Spleen (tissue), 11 donors: Measurements from ENCODE around the gene PAPOLB. TPM values are rescaled to one million over a fixed set of nuclear protein-coding genes. Genes with fewer than 3 reads are reported as not detected.

Experiments used
- DNase-seq: peaks from one replicate; pipeline ENCODE4 v3.0.0-alpha.2; 2020
- H3K27ac ChIP-seq, 8 donors: fragments of 200-600 bp; sonication (generic) in 7 of 8; 1 replicate in 4 of 8; 2 replicates in 4 of 8; pipeline versions ENCODE4 v1.5.0 to v1.8.0; 2016 to 2021; ENCODE audit warnings: inconsistent platforms in 4 of 8, mild to moderate bottlenecking in 4 of 8, moderate library complexity in 1 of 8
- H3K27me3 ChIP-seq, 7 donors: fragments of 200-600 bp; sonication (generic) in 6 of 7; replicated peaks in 1 of 7; 1 replicate in 4 of 7; 2 replicates in 3 of 7; pipeline versions ENCODE4 v1.5.0 to v1.8.0; 2016 to 2021; ENCODE audit warnings: inconsistent platforms in 3 of 7, mild to moderate bottlenecking in 1 of 7
- H3K36me3 ChIP-seq, 6 donors: fragments of 200-600 bp; sonication (generic) in 5 of 6; 1 replicate in 4 of 6; 2 replicates in 2 of 6; pipeline versions ENCODE4 v1.5.0 to v1.8.0; 2016 to 2021; ENCODE audit warnings: inconsistent platforms in 2 of 6
- H3K4me1 ChIP-seq, 6 donors: fragments of 200-600 bp; sonication (generic) in 5 of 6; 1 replicate in 3 of 6; 2 replicates in 3 of 6; pipeline versions ENCODE4 v1.5.0 to v1.8.0; 2016 to 2021; ENCODE audit warnings: inconsistent platforms in 3 of 6
- H3K4me3 ChIP-seq, 8 donors: fragments of 200-600 bp; sonication (generic) in 7 of 8; 1 replicate in 4 of 8; 2 replicates in 4 of 8; pipeline versions ENCODE4 v1.5.0 to v1.8.0; 2016 to 2021; ENCODE audit warnings: inconsistent platforms in 4 of 8, mild to moderate bottlenecking in 4 of 8, moderate library complexity in 2 of 8
- H3K9me3 ChIP-seq, 8 donors: fragments of 200-600 bp; sonication (generic) in 7 of 8; 1 replicate in 4 of 8; 2 replicates in 4 of 8; pipeline versions ENCODE4 v1.5.0 to v1.8.0; 2016 to 2021; ENCODE audit warnings: inconsistent platforms in 4 of 8
- POLR2A ChIP-seq, 3 donors: fragments of 450-650 bp; IDR thresholded peaks; one replicate each; pipeline ENCODE4 v1.5.1; 2017; ENCODE audit warnings: antibody characterized with exemption in 3 of 3, mild to moderate bottlenecking in 1 of 3
- POLR2AphosphoS5 ChIP-seq, 3 donors: sonication (generic); formaldehyde crosslinking; IDR thresholded peaks; one replicate each; pipeline ENCODE4 v1.5.1; 2017; ENCODE audit warnings: antibody characterized with exemption in 3 of 3
- WGBS, 5 donors: extraction: QIAGEN DNeasy Blood & Tissue Kit in 3 of 5; methylation state at CpG; one replicate each; pipeline versions ENCODE4 v1.1.5 to v1.1.7; 2013 to 2018; 5-methylcytosine and 5-hydroxymethylcytosine counted together
- intact Hi-C: fragments of 100-400 bp; cut with DNase I; formaldehyde crosslinking; loops from one replicate; pipeline ENCODE4 v1.15.0; 2023; ENCODE audit warnings: low total_unique reads
- polyA plus RNA-seq, 3 donors: library from polyadenylated mRNA; stranded (reverse); fragments of 200-250 nt; gene quantifications; one replicate each; pipeline ENCODE4 v1.2.1, GENCODE V29; 2013
- total RNA-seq, 7 donors: library from RNA; depleted of rRNA in 3 of 7; stranded (reverse); fragments of >200 nt in 3 of 7; fragmentation: NEBNext Ultra II Directional in 4 of 7; extraction: Animal tissue kit (Norgen Biotek cat#: 25700) in 4 of 7; gene quantifications; one replicate each; pipeline versions ENCODE4 v1.1.0 to v1.2.1, GENCODE V29; 2016 to 2021
- TF ChIP-seq, protein P1 (sequence below), 11 experiments: fragments of 200-600 bp in 7 of 11; fragments of 450-650 bp in 4 of 11; sonication (generic) in 4 of 11; IDR thresholded peaks in 8 of 11; conservative IDR thresholded peaks in 3 of 11; 1 replicate in 7 of 11; 2 replicates in 4 of 11; pipeline versions ENCODE4 v1.4.0 to v1.8.0; 2016 to 2021; ENCODE audit warnings: antibody characterized with exemption in 11 of 11, inconsistent platforms in 4 of 11, mild to moderate bottlenecking in 1 of 11
- donor health status: healthy with polysubstance abuse.
- donor health status: DM: no; HTN: no; CAD: no; lungs with moderate emphysema.
- donor health status: DM: no; HTN: no; CAD: no.
- donor health status: Bipolar disorder and iron deficiency.
- donor health status: healthy.
- donor health status: DM: no; HTN: no; CAD: no.
- donor health status: DM: yes; HTN: yes; CAD: no.

PAPOLB gene
- total and polyA plus RNA-seq, 10 donors: 0.15 to 0.34 (median 0.26) TPM; not detected in 7

DNA sequence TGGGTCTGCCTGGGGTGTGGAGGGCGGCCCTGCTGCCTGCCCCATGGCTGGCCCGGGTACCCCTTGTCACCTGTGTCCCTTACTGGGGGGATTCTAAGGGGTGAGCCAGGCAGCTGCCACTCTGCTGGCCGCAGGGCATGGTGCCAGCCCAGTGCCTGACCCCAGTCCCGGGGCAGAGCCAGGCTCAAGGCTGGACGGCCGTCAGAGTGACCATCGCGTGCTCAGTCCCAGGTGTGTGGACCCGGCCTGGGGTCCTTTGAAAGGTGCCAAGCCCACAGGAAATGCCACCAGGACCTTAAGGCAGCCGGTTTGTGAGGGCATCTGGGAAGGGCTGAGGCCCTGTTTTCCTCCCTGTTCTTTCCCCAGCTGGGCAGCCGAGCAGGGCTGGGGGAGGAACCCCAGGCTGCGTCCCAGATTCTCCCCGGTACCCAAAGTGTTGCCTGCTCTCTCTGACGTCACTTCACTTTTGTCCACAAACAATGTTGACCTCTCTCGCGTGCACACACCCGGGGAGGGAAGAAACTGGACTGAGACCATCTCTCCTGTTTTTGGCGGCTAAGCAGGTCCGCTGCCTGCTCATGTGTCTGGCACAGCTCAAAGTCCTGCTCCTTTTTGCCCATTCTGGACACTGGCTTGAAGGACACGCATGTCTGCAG, 37.6 kb downstream of the PAPOLB start:
- H3K4me1 ChIP-seq: peaks cover 0 to 13% (median 0%) of the 10 kb centered on the region in 6 donors
- H3K9me3 ChIP-seq: no peaks in the 10 kb centered on the region
- intact Hi-C loops: no loop called here
- TF ChIP-seq, protein P1, sequence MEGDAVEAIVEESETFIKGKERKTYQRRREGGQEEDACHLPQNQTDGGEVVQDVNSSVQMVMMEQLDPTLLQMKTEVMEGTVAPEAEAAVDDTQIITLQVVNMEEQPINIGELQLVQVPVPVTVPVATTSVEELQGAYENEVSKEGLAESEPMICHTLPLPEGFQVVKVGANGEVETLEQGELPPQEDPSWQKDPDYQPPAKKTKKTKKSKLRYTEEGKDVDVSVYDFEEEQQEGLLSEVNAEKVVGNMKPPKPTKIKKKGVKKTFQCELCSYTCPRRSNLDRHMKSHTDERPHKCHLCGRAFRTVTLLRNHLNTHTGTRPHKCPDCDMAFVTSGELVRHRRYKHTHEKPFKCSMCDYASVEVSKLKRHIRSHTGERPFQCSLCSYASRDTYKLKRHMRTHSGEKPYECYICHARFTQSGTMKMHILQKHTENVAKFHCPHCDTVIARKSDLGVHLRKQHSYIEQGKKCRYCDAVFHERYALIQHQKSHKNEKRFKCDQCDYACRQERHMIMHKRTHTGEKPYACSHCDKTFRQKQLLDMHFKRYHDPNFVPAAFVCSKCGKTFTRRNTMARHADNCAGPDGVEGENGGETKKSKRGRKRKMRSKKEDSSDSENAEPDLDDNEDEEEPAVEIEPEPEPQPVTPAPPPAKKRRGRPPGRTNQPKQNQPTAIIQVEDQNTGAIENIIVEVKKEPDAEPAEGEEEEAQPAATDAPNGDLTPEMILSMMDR (IDR thresholded peaks at IDR 0.05 in 8 of 11, conservative IDR thresholded peaks at IDR 0.05 in 3 of 11): no peak
- TF ChIP-seq POLR2AphosphoS5 (IDR thresholded peaks at IDR 0.05): no peak
- TF ChIP-seq POLR2A (IDR thresholded peaks at IDR 0.05): no peak
- WGBS, 5 donors: 75 to 89% (median 82%) methylated on average over 18 to 20 of the region's 20 CpGs
- H3K27ac ChIP-seq: no peak overlapping the region
- H3K36me3 ChIP-seq: no peaks in the 10 kb centered on the region
- H3K4me3 ChIP-seq: no peak overlapping the region
- H3K27me3 ChIP-seq: peaks cover 0 to 46% (median 0%) of the 10 kb centered on the region in 7 donors
- DNase-seq: peak; percentile 64

DNA sequence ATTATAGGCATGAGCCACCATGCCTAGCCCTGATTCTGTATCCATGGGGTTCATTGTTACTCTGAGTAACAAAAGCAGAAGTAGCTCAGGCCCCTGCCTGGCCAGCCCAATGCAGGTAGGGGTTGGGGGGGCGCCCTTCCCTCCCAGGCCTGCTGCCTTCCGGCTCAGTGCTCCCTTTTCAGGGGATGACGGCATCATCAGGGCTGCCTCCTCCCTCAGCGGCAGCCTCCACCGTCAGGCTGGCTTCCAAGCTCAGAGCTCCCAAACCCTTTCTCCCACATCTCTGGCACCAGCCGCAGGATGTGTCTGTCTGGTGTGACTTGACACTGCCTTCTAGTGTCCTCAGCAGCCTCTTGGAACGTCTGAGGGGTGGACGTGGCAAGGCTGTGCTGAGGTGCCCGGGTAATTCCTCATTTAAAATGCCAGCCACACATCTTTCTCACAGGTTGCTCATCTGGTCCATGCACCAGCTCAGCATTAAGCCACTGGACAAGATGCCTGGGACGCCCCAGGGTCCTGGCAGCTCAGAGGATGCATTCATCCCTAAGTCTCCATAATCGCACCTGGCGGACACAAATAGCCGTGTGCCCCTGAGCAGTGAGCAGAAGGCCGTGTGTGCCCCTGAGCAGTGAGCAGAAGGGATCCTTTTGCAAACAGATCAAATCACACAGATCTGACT, 38.2 kb downstream of the PAPOLB start:
- 55 to 73% (median 62%) methylated on average over 10 to 14 of the region's 14 CpGs for WGBS, 5 donors

DNA sequence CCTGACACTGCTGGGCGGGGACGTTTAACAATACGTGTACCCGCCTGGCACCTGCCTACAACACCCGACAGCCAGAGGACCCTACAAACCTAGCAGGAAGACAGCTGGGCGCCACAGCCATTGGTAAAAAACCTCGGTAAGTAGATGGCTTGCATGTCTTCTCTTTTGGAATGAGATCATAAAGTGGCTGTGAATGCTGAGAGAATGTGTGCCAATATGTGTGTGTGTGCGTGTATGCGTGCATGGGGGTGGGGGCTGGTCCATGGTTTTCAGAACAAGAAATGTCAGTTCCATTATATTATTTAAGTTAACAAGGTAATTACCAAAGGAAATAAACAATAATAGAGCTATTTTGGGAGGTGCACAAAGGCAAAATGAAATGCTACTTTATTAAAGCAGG, 39.2 kb downstream of the PAPOLB start:
- no peak overlapping the region for H3K4me3 ChIP-seq
- peaks cover 0 to 59% (median 6%) of the 10 kb centered on the region in 7 donors for H3K27me3 ChIP-seq
- TF ChIP-seq, protein P1 (IDR thresholded peaks at IDR 0.05 in 8 of 11, conservative IDR thresholded peaks at IDR 0.05 in 3 of 11): no peak
- TF ChIP-seq POLR2AphosphoS5 (IDR thresholded peaks at IDR 0.05) (no peak), POLR2A (IDR thresholded peaks at IDR 0.05) (no peak)
- H3K9me3 ChIP-seq: no peaks in the 10 kb centered on the region
- no peaks in the 10 kb centered on the region for H3K36me3 ChIP-seq
- peaks cover 0 to 13% (median 0%) of the 10 kb centered on the region in 6 donors for H3K4me1 ChIP-seq
- intact Hi-C loops: no loop called here
- 82 to 89% (median 86%) methylated on average over 9 of the region's 9 CpGs for WGBS, 5 donors
- no peak overlapping the region for H3K27ac ChIP-seq
- no peak for DNase-seq

More for the DNA sequence above, 38.2 kb downstream of the PAPOLB start:
- DNase-seq: peak; percentile 56
- intact Hi-C loops: no loop called here
- Histone ChIP-seq H3K9me3 (no peaks in the 10 kb centered on the region), H3K36me3 (no peaks in the 10 kb centered on the region), H3K4me3 (no peak overlapping the region), H3K27me3 (peaks cover 0 to 50% (median 0%) of the 10 kb centered on the region in 7 donors), H3K4me1 (peaks cover 0 to 13% (median 0%) of the 10 kb centered on the region in 6 donors), H3K27ac (no peak overlapping the region)
- TF ChIP-seq POLR2AphosphoS5 (IDR thresholded peaks at IDR 0.05): no peak
- TF ChIP-seq POLR2A (IDR thresholded peaks at IDR 0.05): no peak
- TF ChIP-seq, protein P1 (IDR thresholded peaks at IDR 0.05 in 8 of 11, conservative IDR thresholded peaks at IDR 0.05 in 3 of 11): no peak

DNA sequence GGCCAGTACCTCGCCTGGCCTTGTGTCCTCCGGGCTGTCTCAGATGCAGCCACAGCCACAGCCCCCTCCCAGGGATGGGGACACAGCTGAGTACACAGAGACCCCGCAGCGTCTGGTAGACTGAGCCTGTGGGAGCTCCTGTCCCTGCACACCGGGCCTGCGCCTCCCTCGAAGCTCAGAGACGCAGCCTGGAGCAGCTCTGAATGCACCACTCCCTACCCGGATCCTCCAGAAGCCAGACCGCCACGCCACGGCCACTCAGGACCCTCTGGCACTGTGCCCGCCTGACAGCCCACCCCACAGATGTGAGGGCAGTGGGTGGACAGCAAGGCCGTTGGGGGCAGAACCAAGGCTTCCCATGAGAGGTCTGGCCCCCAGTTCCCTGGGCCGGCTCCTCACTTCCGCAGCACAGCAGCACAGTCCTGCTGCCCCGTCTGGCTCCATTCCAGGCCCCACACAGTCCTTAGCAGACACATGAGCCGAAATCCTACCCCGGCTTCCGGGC, 40.8 kb downstream of the PAPOLB start:
- H3K9me3 ChIP-seq: no peaks in the 10 kb centered on the region
- peaks cover 0 to 13% (median 0%) of the 10 kb centered on the region in 6 donors for H3K4me1 ChIP-seq
- peaks cover 0 to 75% (median 6%) of the 10 kb centered on the region in 7 donors for H3K27me3 ChIP-seq
- H3K36me3 ChIP-seq: no peaks in the 10 kb centered on the region
- intact Hi-C loops: no loop called here
- H3K27ac ChIP-seq: no peak overlapping the region
- TF ChIP-seq POLR2A (IDR thresholded peaks at IDR 0.05) (no peak), POLR2AphosphoS5 (IDR thresholded peaks at IDR 0.05) (no peak)
- TF ChIP-seq, protein P1 (IDR thresholded peaks at IDR 0.05 in 8 of 11, conservative IDR thresholded peaks at IDR 0.05 in 3 of 11): no peak
- WGBS, 5 donors: 85 to 90% (median 86%) methylated on average over 9 to 20 of the region's 20 CpGs
- DNase-seq: peak; percentile 69
- no peak overlapping the region for H3K4me3 ChIP-seq
